MM.1S (cell line): ENCODE measurements around the gene COMP.
"Not testable (repeated sequence)": the region's sequence is repeated elsewhere in the genome, so short reads cannot be mapped to it uniquely, and the experiment has no call there.

Experiments used
- DNase-seq: peaks from one replicate; pipeline ENCODE4 v3.0.0-alpha.2; 2015
- H2AFZ ChIP-seq: fragments of 300-600 bp; sonication (generic); 2 replicates; pipeline ENCODE4 v1.6.0; 2016; ENCODE audit warnings: antibody characterized with exemption, low read length
- H3F3A ChIP-seq: fragments of 300-600 bp; sonication (generic); 2 replicates; pipeline ENCODE4 v1.6.1; 2016; ENCODE audit warnings: mild to moderate bottlenecking, antibody characterized with exemption, low read length, moderate library complexity, mixed read lengths; ENCODE audit not compliant: insufficient read depth
- H3K27ac ChIP-seq: fragments of 300-600 bp; sonication (generic); 2 replicates; pipeline ENCODE4 v1.5.1; 2016; ENCODE audit warnings: mild to moderate bottlenecking, low read length
- H3K27me3 ChIP-seq: fragments of 300-600 bp; sonication (generic); replicated peaks from 2 replicates; pipeline ENCODE4 v1.6.0; 2016; ENCODE audit warnings: low read length; ENCODE audit not compliant: insufficient read depth
- H3K36me3 ChIP-seq: fragments of 300-600 bp; sonication (generic); replicated peaks from 2 replicates; pipeline ENCODE4 v1.6.1; 2016; ENCODE audit warnings: mild to moderate bottlenecking, low read length, mixed read lengths; ENCODE audit not compliant: insufficient read depth
- H3K4me1 ChIP-seq: fragments of 300-600 bp; sonication (generic); 2 replicates; pipeline ENCODE4 v1.6.1; 2016; ENCODE audit warnings: low read length, mixed read lengths
- H3K4me2 ChIP-seq: fragments of 300-600 bp; sonication (generic); 2 replicates; pipeline ENCODE4 v1.6.0; 2016; ENCODE audit warnings: low read depth, low read length
- H3K4me3 ChIP-seq: fragments of 300-600 bp; sonication (generic); 2 replicates; pipeline ENCODE4 v1.5.1; 2016; ENCODE audit warnings: low read length, mixed read lengths
- H3K79me2 ChIP-seq: fragments of 300-600 bp; sonication (generic); 2 replicates; pipeline ENCODE4 v1.6.1; 2016; ENCODE audit warnings: mixed run types, low read length, mixed read lengths
- H3K9ac ChIP-seq: fragments of 300-600 bp; sonication (generic); 2 replicates; pipeline ENCODE4 v1.6.1; 2016; ENCODE audit warnings: low read length, mixed read lengths
- H3K9me2 ChIP-seq: fragments of 300-600 bp; sonication (generic); replicated peaks from 2 replicates; pipeline ENCODE4 v1.6.1; 2016; ENCODE audit warnings: mild to moderate bottlenecking, low read length, mixed read lengths; ENCODE audit not compliant: insufficient read depth
- H3K9me3 ChIP-seq: fragments of 300-600 bp; sonication (generic); replicated peaks from 2 replicates; pipeline ENCODE4 v1.6.1; 2016; ENCODE audit warnings: mild to moderate bottlenecking, low read length, mixed read lengths; ENCODE audit not compliant: insufficient read depth
- H4K20me1 ChIP-seq: fragments of 300-600 bp; sonication (generic); 2 replicates; pipeline ENCODE4 v1.6.1; 2016; ENCODE audit warnings: mild to moderate bottlenecking, low read length, moderate library complexity, mixed read lengths; ENCODE audit not compliant: insufficient read depth
- EZH2 ChIP-seq: fragments of 300-600 bp; sonication (generic); optimal IDR thresholded peaks from 2 replicates; pipeline ENCODE3; 2017; ENCODE audit warnings: low read depth, mild to moderate bottlenecking, antibody characterized with exemption, low read length, mixed read lengths
- EZH2phosphoT487 ChIP-seq: fragments of 300-600 bp; sonication (generic); IDR thresholded peaks from 2 replicates; pipeline ENCODE4 v1.6.1; 2018; ENCODE audit warnings: antibody characterized with exemption, low read length
- TF ChIP-seq, protein P1 (sequence below): fragments of 300-600 bp; sonication (generic); IDR thresholded peaks from 2 replicates; pipeline ENCODE4 v1.5.1; 2016; ENCODE audit warnings: antibody characterized with exemption, low read length, mixed read lengths

COMP gene

GRCh38 chr19:18735324-18735723 is 55.8 kb downstream of the COMP start:
- H3K27ac ChIP-seq = no peak overlapping the region
- no peaks in the 10 kb centered on the region for H3K9me2 ChIP-seq
- no peak overlapping the region for H3K4me3 ChIP-seq
- no peaks in the 10 kb centered on the region for H4K20me1 ChIP-seq
- no peak overlapping the region for H2AFZ ChIP-seq
- no peak overlapping the region for H3K9ac ChIP-seq
- H3K4me2 ChIP-seq = no peak overlapping the region
- H3F3A ChIP-seq = no peaks in the 10 kb centered on the region
- no peaks in the 10 kb centered on the region for H3K27me3 ChIP-seq
- TF ChIP-seq, protein P1, sequence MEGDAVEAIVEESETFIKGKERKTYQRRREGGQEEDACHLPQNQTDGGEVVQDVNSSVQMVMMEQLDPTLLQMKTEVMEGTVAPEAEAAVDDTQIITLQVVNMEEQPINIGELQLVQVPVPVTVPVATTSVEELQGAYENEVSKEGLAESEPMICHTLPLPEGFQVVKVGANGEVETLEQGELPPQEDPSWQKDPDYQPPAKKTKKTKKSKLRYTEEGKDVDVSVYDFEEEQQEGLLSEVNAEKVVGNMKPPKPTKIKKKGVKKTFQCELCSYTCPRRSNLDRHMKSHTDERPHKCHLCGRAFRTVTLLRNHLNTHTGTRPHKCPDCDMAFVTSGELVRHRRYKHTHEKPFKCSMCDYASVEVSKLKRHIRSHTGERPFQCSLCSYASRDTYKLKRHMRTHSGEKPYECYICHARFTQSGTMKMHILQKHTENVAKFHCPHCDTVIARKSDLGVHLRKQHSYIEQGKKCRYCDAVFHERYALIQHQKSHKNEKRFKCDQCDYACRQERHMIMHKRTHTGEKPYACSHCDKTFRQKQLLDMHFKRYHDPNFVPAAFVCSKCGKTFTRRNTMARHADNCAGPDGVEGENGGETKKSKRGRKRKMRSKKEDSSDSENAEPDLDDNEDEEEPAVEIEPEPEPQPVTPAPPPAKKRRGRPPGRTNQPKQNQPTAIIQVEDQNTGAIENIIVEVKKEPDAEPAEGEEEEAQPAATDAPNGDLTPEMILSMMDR = no peak
- TF ChIP-seq EZH2phosphoT487 (no peak), EZH2 (no peak)
- no peaks in the 10 kb centered on the region for H3K4me1 ChIP-seq
- no peaks in the 10 kb centered on the region for H3K9me3 ChIP-seq
- H3K79me2 ChIP-seq = no peaks in the 10 kb centered on the region
- no peaks in the 10 kb centered on the region for H3K36me3 ChIP-seq
- DNase-seq = no peak

GRCh38 chr19:18733762-18734332 is 57.3 kb downstream of the COMP start:
- not testable (repeated sequence) for H3K79me2 ChIP-seq, H3K4me2 ChIP-seq, H3F3A ChIP-seq, DNase-seq, H4K20me1 ChIP-seq, H3K4me3 ChIP-seq, H3K4me1 ChIP-seq, H3K9me2 ChIP-seq, H3K9me3 ChIP-seq, H3K36me3 ChIP-seq, H3K27ac ChIP-seq, H2AFZ ChIP-seq, H3K9ac ChIP-seq, H3K27me3 ChIP-seq

GRCh38 chr19:18733196-18733647 is 57.9 kb downstream of the COMP start:
- Histone ChIP-seq H3K9me3 (no peaks in the 10 kb centered on the region), H3K27ac (no peak overlapping the region), H3K4me1 (no peaks in the 10 kb centered on the region), H3K4me2 (no peak overlapping the region), H3K9me2 (no peaks in the 10 kb centered on the region), H3K79me2 (no peaks in the 10 kb centered on the region), H3K9ac (no peak overlapping the region), H3F3A (no peaks in the 10 kb centered on the region), H2AFZ (no peak overlapping the region), H3K36me3 (no peaks in the 10 kb centered on the region), H3K27me3 (no peaks in the 10 kb centered on the region), H4K20me1 (no peaks in the 10 kb centered on the region), H3K4me3 (no peak overlapping the region)
- DNase-seq = no peak
- TF ChIP-seq EZH2phosphoT487 (no peak), EZH2 (no peak)
- TF ChIP-seq, protein P1 = no peak
